ENCODE measurements around the gene ATP2C2.

DNA sequence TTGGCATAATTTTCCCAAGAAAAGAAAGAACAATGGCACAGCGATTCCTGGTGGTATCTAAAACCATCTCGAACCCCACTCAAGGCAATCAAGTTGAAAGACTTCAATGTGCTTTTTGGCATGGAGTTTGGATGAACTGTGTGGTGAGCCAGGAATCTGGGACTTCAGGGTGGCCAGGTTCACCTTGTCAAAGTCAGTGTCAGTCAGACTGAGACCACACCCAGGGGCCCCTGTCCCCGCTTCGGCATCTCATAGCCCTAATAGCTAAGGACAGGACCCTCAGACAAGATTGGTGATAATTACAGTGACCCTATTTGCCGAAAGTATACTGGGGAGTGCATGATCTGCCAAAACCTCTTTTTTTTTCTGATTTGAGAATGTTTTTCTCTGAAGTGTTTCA is 47.8 kb upstream of the ATP2C2 start:
- TF ChIP-seq, protein P1, sequence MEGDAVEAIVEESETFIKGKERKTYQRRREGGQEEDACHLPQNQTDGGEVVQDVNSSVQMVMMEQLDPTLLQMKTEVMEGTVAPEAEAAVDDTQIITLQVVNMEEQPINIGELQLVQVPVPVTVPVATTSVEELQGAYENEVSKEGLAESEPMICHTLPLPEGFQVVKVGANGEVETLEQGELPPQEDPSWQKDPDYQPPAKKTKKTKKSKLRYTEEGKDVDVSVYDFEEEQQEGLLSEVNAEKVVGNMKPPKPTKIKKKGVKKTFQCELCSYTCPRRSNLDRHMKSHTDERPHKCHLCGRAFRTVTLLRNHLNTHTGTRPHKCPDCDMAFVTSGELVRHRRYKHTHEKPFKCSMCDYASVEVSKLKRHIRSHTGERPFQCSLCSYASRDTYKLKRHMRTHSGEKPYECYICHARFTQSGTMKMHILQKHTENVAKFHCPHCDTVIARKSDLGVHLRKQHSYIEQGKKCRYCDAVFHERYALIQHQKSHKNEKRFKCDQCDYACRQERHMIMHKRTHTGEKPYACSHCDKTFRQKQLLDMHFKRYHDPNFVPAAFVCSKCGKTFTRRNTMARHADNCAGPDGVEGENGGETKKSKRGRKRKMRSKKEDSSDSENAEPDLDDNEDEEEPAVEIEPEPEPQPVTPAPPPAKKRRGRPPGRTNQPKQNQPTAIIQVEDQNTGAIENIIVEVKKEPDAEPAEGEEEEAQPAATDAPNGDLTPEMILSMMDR (conservative IDR thresholded peaks at IDR 0.05; ENCODE audit: low read length), result no peak
- TF ChIP-seq EZH2phosphoT487 (IDR thresholded peaks at IDR 0.05; ENCODE audit: borderline replicate concordance), result no peak

Data from Loucy (cell line).